ENCODE measurements around the gene CNTN5. TPM values are rescaled to one million over a fixed set of nuclear protein-coding genes. Genes with fewer than 3 reads are reported as not detected.

The CNTN5 gene
- total and polyA plus RNA-seq, 10 of the 15 experiments (the other 5 are each of a cell fraction or from before 2014, with no cell fraction given): 0.01 TPM; not detected in 9

DNA sequence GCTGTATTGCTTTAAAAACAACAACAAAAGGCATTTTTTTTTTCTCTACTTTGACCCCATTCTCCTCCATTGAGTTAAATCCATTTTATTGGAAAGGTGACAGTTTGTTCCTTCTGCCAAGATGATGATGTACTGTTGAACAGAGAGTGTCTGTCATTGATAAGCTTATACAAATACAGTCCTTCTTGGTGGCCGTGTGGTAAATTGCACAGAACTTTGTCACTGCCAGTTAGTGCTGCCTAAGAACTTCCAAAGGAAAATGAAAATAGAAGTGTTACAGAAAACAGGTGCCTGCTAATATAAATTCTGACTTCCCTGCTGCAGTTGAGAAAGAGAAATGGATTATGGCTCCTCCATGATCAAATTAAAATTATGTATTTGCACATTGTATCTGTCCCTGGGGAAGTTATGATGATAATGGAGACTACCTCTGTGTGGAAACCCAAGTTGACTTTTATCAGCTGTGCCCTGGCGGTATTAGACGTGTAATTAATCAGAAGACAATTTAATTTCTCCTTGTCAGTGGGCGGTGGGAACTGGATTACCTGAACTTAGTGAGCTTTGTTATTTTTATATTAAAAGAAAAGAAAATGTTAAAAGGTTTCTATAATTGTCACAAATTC is 546.7 kb downstream of the CNTN5 start:
- in situ Hi-C loops (cut with MboI) (no loop called here), intact Hi-C loops (cut with micrococcal nuclease; ENCODE audit: unreplicated experiment) (no loop called here)
- H3K36me3 ChIP-seq (ENCODE audit: control insufficient read depth in 2 of 2, insufficient read depth in 2 of 2, low read length in 1 of 2): no peaks in the 10 kb centered on the region
- FAIRE-seq: no peak
- H3K4me1 ChIP-seq (ENCODE audit: control insufficient read depth, insufficient read depth, low read length): no peaks in the 10 kb centered on the region
- SMC1A ChIA-PET (ENCODE audit: uncharacterized antibody, unreplicated experiment): interaction anchor here (2.0 to 5.4 kb wide), 3 partner anchors 8 to 68 kb away, joined by 4 to 25 read pairs (median 6); no protein-coding TSS in a partner anchor
- RAD21 ChIA-PET (ENCODE audit: unreplicated experiment): no interaction called here
- no peaks in the 10 kb centered on the region for H3K79me2 ChIP-seq (ENCODE audit: control insufficient read depth, insufficient read depth, low read length)
- H3K9me3 ChIP-seq (replicated peaks; ENCODE audit: control insufficient read depth, insufficient read depth, low read length): no peaks in the 10 kb centered on the region
- no peak overlapping the region for H3K4me3 ChIP-seq
- POLR2A ChIA-PET: no interaction called here
- CTCF ChIA-PET: no interaction called here
- no peak for TF ChIP-seq SMAD1 (IDR thresholded peaks at IDR 0.05; ENCODE audit: low read depth, partially characterized antibody)
- ATAC-seq: no peak
- no TSS peak for BruUV-seq (replicated peaks)
- H3K27me3 ChIP-seq (replicated peaks in 1 of 2; ENCODE audit: control insufficient read depth in 2 of 2, insufficient read depth in 2 of 2, low read length in 1 of 2): no peaks in the 10 kb centered on the region
- 34% methylated on average over 4 of the region's 4 CpGs for WGBS (ENCODE audit: insufficient coverage, insufficient replicate concordance, low lambda C conversion rate, missing lambda C conversion rate)
- DNase-seq (ENCODE audit: low read depth, low spot score): no peak
- H3K4me2 ChIP-seq (ENCODE audit: control insufficient read depth, insufficient read depth): no peak overlapping the region
- H3K9ac ChIP-seq (ENCODE audit: control insufficient read depth, insufficient read depth, low read length): no peak overlapping the region
- H4K20me1 ChIP-seq (ENCODE audit: control insufficient read depth, insufficient read depth): no peaks in the 10 kb centered on the region
- no peak overlapping the region for H2AFZ ChIP-seq (ENCODE audit: control insufficient read depth, low read depth, low read length)
- no peak overlapping the region for H3K27ac ChIP-seq (ENCODE audit: control insufficient read depth, insufficient read depth)

DNA sequence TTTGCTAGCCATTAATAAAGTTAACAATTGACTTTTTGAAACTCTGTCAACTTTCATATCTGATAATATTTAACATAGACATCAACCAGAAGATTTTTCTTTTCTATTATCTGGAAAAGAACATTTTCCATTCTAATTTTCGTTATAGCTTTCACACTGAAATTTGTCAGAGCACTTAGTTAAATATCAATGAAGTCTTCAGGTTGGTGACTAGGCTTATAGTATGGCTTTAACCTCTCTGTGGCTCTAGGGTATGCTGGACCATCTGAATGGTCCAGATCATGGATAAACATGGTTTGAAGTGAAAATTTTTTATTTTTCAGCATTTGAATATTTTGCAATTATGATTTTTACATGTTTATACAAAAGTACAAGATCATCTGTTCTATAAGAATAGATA is 548.1 kb downstream of the CNTN5 start:
- ChIA-PET POLR2A (no interaction called here), RAD21 (ENCODE audit: unreplicated experiment) (no interaction called here), CTCF (no interaction called here), SMC1A (ENCODE audit: uncharacterized antibody, unreplicated experiment) (interaction anchor here (1.5 to 5.4 kb wide), 4 partner anchors 9 to 111 kb away, joined by 3 to 25 read pairs (median 5); no protein-coding TSS in a partner anchor)
- H3K27me3 ChIP-seq (replicated peaks in 1 of 2; ENCODE audit: control insufficient read depth in 2 of 2, insufficient read depth in 2 of 2, low read length in 1 of 2): no peaks in the 10 kb centered on the region
- intact Hi-C loops (cut with micrococcal nuclease; ENCODE audit: unreplicated experiment) (no loop called here), in situ Hi-C loops (cut with MboI) (no loop called here)
- no peak overlapping the region for H3K9ac ChIP-seq (ENCODE audit: control insufficient read depth, insufficient read depth, low read length)
- H2AFZ ChIP-seq (ENCODE audit: control insufficient read depth, low read depth, low read length): no peak overlapping the region
- no peaks in the 10 kb centered on the region for H3K4me1 ChIP-seq (ENCODE audit: control insufficient read depth, insufficient read depth, low read length)
- DNase-seq (ENCODE audit: low read depth, low spot score) (no peak), ATAC-seq (no peak), FAIRE-seq (no peak)
- 0% methylated on average over 1 of the region's 1 CpG for WGBS (ENCODE audit: insufficient coverage, insufficient replicate concordance, low lambda C conversion rate, missing lambda C conversion rate)
- H3K27ac ChIP-seq (ENCODE audit: control insufficient read depth, insufficient read depth): no peak overlapping the region
- no peaks in the 10 kb centered on the region for H3K9me3 ChIP-seq (replicated peaks; ENCODE audit: control insufficient read depth, insufficient read depth, low read length)
- H4K20me1 ChIP-seq (ENCODE audit: control insufficient read depth, insufficient read depth): no peaks in the 10 kb centered on the region
- no peaks in the 10 kb centered on the region for H3K79me2 ChIP-seq (ENCODE audit: control insufficient read depth, insufficient read depth, low read length)
- H3K4me3 ChIP-seq: no peak overlapping the region
- no peaks in the 10 kb centered on the region for H3K36me3 ChIP-seq (ENCODE audit: control insufficient read depth in 2 of 2, insufficient read depth in 2 of 2, low read length in 1 of 2)
- H3K4me2 ChIP-seq (ENCODE audit: control insufficient read depth, insufficient read depth): no peak overlapping the region
- no TSS peak for BruUV-seq (replicated peaks)
- TF ChIP-seq NR2C1 (IDR thresholded peaks at IDR 0.05) (no peak), ZNF217 (IDR thresholded peaks at IDR 0.05) (no peak), MYC (IDR thresholded peaks at IDR 0.05; ENCODE audit: insufficient read depth, insufficient read length, insufficient replicate concordance, low read length, severe bottlenecking) (no peak), RFX5 (IDR thresholded peaks at IDR 0.05; ENCODE audit: low read depth, low read length) (no peak), MEF2B (IDR thresholded peaks at IDR 0.05; ENCODE audit: partially characterized antibody, poor library complexity, severe bottlenecking) (no peak), HCFC1 (IDR thresholded peaks at IDR 0.05; ENCODE audit: low read length) (no peak), RUNX3 (IDR thresholded peaks at IDR 0.05; ENCODE audit: low read length) (no peak), ASH2L (IDR thresholded peaks at IDR 0.05; ENCODE audit: borderline replicate concordance, low read depth) (no peak), EZH2 (IDR thresholded peaks at IDR 0.05; ENCODE audit: borderline replicate concordance, control insufficient read depth, low read depth, low read length) (no peak), CHD1 (IDR thresholded peaks at IDR 0.05; ENCODE audit: low read depth, low read length) (no peak), SMAD5 (IDR thresholded peaks at IDR 0.05; ENCODE audit: low read depth) (no peak)
- TF ChIP-seq, protein P1, sequence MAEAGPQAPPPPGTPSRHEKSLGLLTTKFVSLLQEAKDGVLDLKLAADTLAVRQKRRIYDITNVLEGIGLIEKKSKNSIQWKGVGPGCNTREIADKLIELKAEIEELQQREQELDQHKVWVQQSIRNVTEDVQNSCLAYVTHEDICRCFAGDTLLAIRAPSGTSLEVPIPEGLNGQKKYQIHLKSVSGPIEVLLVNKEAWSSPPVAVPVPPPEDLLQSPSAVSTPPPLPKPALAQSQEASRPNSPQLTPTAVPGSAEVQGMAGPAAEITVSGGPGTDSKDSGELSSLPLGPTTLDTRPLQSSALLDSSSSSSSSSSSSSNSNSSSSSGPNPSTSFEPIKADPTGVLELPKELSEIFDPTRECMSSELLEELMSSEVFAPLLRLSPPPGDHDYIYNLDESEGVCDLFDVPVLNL (IDR thresholded peaks at IDR 0.05; ENCODE audit: low read depth, low read length): no peak
- TF ChIP-seq, protein P2, sequence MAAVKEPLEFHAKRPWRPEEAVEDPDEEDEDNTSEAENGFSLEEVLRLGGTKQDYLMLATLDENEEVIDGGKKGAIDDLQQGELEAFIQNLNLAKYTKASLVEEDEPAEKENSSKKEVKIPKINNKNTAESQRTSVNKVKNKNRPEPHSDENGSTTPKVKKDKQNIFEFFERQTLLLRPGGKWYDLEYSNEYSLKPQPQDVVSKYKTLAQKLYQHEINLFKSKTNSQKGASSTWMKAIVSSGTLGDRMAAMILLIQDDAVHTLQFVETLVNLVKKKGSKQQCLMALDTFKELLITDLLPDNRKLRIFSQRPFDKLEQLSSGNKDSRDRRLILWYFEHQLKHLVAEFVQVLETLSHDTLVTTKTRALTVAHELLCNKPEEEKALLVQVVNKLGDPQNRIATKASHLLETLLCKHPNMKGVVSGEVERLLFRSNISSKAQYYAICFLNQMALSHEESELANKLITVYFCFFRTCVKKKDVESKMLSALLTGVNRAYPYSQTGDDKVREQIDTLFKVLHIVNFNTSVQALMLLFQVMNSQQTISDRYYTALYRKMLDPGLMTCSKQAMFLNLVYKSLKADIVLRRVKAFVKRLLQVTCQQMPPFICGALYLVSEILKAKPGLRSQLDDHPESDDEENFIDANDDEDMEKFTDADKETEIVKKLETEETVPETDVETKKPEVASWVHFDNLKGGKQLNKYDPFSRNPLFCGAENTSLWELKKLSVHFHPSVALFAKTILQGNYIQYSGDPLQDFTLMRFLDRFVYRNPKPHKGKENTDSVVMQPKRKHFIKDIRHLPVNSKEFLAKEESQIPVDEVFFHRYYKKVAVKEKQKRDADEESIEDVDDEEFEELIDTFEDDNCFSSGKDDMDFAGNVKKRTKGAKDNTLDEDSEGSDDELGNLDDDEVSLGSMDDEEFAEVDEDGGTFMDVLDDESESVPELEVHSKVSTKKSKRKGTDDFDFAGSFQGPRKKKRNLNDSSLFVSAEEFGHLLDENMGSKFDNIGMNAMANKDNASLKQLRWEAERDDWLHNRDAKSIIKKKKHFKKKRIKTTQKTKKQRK (IDR thresholded peaks at IDR 0.05; ENCODE audit: low read depth, low read length): no peak
